Measurements from ENCODE around the gene LRBA.

GRCh38 chr4:150694438-150694837, 320.6 kb downstream of the LRBA start:
- TF ChIP-seq HDAC3 (IDR thresholded peaks at IDR 0.05; ENCODE audit: borderline replicate concordance, partially characterized antibody) (no peak), FIP1L1 (IDR thresholded peaks at IDR 0.05; ENCODE audit: low read depth, low read length, poor library complexity, severe bottlenecking) (no peak), RBFOX2 (IDR thresholded peaks at IDR 0.05; ENCODE audit: low read depth, low read length) (no peak), TAF1 (IDR thresholded peaks at IDR 0.05; ENCODE audit: control insufficient read depth, extremely low read depth, insufficient read depth, low read length, severe bottlenecking) (no peak), EHMT2 (IDR thresholded peaks at IDR 0.05) (no peak)
- TF ChIP-seq, protein P1, sequence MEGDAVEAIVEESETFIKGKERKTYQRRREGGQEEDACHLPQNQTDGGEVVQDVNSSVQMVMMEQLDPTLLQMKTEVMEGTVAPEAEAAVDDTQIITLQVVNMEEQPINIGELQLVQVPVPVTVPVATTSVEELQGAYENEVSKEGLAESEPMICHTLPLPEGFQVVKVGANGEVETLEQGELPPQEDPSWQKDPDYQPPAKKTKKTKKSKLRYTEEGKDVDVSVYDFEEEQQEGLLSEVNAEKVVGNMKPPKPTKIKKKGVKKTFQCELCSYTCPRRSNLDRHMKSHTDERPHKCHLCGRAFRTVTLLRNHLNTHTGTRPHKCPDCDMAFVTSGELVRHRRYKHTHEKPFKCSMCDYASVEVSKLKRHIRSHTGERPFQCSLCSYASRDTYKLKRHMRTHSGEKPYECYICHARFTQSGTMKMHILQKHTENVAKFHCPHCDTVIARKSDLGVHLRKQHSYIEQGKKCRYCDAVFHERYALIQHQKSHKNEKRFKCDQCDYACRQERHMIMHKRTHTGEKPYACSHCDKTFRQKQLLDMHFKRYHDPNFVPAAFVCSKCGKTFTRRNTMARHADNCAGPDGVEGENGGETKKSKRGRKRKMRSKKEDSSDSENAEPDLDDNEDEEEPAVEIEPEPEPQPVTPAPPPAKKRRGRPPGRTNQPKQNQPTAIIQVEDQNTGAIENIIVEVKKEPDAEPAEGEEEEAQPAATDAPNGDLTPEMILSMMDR (IDR thresholded peaks at IDR 0.05 in 2 of 3, conservative IDR thresholded peaks at IDR 0.05 in 1 of 3; ENCODE audit: insufficient read depth in 2 of 3, low read depth in 1 of 3, low read length in 3 of 3), result no peak
- TF ChIP-seq, protein P2, sequence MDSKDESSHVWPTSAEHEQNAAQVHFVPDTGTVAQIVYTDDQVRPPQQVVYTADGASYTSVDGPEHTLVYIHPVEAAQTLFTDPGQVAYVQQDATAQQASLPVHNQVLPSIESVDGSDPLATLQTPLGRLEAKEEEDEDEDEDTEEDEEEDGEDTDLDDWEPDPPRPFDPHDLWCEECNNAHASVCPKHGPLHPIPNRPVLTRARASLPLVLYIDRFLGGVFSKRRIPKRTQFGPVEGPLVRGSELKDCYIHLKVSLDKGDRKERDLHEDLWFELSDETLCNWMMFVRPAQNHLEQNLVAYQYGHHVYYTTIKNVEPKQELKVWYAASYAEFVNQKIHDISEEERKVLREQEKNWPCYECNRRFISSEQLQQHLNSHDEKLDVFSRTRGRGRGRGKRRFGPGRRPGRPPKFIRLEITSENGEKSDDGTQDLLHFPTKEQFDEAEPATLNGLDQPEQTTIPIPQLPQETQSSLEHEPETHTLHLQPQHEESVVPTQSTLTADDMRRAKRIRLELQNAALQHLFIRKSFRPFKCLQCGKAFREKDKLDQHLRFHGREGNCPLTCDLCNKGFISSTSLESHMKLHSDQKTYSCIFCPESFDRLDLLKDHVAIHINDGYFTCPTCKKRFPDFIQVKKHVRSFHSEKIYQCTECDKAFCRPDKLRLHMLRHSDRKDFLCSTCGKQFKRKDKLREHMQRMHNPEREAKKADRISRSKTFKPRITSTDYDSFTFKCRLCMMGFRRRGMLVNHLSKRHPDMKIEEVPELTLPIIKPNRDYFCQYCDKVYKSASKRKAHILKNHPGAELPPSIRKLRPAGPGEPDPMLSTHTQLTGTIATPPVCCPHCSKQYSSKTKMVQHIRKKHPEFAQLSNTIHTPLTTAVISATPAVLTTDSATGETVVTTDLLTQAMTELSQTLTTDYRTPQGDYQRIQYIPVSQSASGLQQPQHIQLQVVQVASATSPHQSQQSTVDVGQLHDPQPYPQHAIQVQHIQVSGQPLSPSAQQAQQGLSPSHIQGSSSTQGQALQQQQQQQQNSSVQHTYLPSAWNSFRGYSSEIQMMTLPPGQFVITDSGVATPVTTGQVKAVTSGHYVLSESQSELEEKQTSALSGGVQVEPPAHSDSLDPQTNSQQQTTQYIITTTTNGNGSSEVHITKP (IDR thresholded peaks at IDR 0.05; ENCODE audit: partially characterized antibody), result no peak

All from K562 (cell line).